ENCODE measurements around the gene C4BPA.

Gene C4BPA

DNA sequence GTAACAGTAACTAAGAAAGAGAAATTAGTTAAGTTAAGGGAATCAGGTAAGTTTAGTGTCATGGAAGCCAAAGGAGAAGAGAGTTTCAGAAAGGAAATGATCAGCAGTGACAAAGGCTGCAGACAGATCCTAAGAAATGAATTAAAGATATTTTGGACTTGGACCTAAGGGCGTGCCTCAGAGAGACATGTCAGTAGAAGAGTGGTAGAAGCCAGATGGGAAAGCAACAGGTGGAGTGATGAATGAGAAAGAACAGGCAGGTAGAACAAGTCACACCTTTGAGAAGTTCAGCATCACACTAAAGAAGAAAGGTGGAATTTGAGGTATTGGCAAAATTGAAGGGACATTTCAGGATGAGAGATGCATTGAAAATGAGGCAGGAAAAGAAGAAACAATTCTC is 1.4 kb upstream of the C4BPA start:
- no peak overlapping the region for H3K27ac ChIP-seq
- DNase-seq (ENCODE audit: low read depth, low spot score): no peak

DNA sequence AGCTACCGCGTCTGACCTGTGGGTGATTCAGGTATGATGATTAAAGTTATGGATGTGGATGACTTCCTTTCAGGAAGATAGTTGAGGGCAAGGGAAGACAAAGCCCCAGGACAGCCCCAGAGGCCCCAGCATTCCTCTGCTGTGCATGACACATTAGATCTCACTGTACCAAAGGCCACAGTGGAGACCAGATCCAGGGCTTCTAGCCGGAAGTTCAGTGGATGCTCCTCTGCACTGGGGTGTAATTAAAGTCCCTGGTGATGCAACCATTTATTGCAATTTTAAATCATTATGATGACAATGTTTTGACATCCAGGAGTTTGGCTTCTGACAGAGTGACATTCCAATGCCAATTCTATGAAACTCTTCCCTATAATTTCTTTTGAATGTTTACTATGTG is 5.0 kb downstream of the C4BPA start:
- H3K27ac ChIP-seq: no peak overlapping the region
- no peak for DNase-seq (ENCODE audit: low read depth, low spot score)

DNA sequence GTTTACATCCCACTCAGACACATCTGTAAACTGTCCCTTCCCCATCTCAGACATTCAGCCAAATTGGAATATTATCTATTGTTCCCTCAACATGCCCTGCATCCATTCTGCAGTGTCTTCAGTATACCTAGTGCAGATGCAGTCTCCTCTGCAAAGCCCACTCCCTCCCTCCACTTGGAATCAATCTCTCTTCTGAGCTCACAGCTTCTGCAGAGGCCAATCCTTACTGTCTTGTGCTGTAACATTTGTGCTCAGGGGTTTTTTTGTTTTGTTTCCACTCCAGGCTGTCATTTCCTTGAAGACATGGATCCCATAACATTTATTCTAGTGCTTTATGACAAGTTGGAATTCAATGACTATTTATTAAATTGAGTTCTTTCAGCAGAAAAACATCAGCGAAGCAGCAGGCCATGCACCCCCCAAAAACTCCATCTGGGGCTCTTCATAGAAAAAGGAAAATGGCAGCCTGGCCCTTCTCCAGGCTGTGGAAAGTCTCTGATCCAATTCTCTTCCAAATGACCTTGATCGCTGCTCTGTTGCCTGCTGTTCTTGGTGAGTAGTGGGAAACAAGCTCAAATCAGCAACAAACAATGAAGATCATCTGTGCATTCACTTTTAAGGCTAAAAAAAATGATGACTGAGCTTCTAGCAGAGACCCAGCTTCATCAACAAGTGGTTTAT is 8.7 kb downstream of the C4BPA start:
- H3K27ac ChIP-seq: no peak overlapping the region
- DNase-seq (ENCODE audit: low read depth, low spot score): no peak

DNA sequence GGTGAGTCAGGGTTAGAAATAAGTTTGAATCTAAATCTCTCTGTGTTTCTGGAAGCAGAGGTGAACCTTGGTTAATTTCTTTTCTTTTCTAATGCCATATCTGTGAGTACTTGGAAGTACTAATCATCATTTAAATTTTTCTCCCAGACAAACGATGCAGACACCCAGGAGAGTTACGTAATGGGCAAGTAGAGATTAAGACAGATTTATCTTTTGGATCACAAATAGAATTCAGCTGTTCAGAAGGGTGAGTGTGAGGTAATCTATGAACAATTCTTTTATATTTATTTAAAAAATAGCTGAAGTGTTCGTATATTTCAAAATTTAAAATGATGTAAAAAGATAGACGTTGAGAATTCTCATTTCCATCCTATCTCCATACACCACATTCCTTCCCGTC is 11.2 kb downstream of the C4BPA start:
- no peak overlapping the region for H3K27ac ChIP-seq
- DNase-seq (ENCODE audit: low read depth, low spot score): no peak

DNA sequence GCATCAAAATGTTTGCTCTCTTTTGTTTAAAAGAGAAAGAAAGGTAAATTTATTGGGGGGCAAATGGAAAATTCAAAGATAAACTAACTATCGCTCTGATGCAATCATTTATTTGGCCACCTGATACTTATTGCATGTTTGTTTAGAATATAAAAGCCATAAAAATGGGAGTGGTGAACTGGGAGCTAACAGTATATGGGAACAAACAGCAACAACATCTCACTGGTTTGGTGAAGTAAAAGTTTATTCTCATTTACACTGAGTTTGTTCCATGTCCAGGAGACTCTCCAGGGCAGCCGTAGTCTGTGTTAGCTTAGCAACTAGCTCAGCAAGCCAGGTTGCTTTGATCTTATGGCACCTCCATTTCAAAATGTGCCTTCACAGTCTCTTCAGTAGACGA is 20.4 kb downstream of the C4BPA start:
- H3K27ac ChIP-seq: no peak overlapping the region
- DNase-seq (ENCODE audit: low read depth, low spot score): no peak

DNA sequence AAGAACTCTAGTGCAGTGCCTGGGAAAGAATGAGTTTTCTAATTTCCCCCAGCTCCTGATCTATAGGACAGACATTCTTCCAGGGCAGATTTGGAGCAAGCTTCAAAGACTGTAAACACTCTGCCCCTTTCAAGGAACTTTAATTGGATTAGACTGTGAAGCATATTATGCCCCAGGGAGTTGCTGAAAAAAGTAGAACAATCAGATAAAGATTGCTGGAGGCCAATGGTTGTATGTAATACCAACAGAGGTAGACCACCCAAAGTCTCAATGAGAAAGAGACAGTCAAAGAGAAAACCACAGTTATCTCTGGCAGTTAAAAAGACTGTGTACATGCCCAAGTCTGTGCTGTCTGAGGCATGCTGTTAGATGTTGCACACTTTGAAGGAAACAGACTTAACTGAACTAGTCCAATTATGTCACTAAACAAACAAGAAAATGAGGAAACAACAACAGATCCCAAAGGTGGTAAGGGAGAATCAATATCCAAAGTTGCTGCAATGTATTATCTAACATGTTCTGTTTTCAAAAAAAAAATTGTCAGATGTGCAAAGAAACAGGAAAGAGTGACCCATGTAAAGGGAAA is 24.4 kb downstream of the C4BPA start:
- H3K27ac ChIP-seq: no peak overlapping the region
- DNase-seq (ENCODE audit: low read depth, low spot score): no peak

DNA sequence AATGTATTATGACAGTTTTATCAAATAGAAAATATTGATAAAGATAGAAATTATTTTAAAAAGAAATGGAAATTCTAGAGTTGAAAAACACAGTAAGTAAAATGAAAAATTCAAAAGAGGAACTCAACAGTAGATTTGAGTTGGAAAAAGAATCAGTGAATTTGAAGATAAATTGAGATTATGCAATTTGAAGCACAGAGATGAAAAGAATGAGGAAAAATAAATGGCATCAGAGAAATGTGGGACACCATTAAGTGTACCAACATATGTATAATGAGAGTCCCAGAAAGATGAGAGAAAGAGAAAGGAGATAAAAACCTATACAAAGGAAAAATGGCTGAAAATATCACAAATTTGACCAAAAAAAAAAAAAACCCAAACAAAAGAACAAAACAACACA is 25.0 kb downstream of the C4BPA start:
- H3K27ac ChIP-seq: no peak overlapping the region
- DNase-seq (ENCODE audit: low read depth, low spot score): no peak

DNA sequence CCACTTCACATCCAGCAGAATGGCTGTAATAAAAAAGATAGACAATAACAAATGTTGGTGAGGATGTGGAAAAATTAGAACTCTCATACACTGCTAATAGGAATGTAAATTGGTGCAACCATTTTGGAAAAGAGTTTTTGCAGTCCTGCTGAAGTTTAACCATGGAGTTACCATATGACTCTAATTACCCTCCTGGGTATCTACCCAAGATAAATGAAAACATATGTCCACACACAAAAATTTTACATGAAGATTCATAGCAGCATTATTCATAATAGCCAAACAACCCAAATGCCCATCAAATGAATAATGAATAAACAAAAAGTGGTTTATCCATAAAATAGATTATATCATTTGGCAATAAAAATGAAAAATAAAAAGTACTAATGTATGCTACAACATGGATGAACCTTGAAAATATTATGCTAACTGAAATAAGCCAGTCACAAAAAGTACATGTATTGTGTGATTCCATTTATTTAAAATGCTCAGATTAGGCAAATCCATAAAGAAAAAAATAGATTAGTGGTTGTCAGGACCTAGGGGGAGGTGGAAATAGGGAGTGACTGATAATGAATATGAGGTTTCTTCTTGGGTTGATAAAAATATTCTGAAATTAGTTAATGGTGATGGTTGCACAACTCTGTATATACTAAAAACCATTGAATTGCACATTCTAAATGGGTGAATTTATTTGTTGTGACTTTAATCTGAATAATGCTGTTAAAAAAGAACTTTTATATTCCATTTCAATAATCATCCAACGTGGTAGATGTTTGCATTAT is 26.4 kb downstream of the C4BPA start:
- H3K27ac ChIP-seq: no peak overlapping the region
- no peak for DNase-seq (ENCODE audit: low read depth, low spot score)

DNA sequence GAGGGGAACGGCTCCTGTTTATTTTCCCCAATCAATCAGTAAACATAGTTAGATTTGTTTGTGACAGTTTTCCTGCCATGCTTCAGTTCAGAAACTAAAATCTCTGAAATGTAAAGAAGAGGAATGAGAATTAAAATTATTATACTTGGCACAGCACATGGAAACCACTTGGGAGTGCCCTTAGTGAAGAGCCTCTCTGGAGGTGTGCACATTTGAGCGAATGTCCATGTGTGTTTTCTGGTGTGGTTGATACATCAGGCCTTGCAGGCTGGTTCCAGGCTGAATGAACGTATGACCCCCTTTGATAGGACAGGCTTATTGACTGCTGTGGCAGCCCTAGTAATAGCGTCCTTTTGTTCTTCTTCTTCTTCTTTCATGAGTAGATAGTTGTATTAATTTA is 27.1 kb downstream of the C4BPA start:
- no peak overlapping the region for H3K27ac ChIP-seq
- no peak for DNase-seq (ENCODE audit: low read depth, low spot score)

DNA sequence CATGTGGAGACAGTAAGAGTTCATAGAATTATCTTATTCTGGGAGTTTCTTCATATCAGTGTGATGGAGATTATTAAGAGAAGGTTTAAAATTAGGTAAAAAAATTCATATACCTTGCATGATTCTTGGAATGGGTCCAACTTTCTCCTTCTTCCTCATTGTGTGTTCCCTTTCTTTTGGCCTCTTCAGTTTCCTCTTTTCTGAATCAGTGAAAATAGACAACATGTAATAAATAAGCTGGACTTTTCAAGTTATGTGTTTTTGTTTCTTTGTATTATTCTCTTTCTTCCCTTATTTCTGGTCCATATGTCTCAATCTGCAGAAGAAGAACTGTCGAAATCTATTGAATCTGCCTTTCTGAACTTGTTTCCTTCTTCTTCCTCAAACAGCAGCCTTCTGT is 30.5 kb downstream of the C4BPA start:
- no peak overlapping the region for H3K27ac ChIP-seq
- DNase-seq (ENCODE audit: low read depth, low spot score): no peak

DNA sequence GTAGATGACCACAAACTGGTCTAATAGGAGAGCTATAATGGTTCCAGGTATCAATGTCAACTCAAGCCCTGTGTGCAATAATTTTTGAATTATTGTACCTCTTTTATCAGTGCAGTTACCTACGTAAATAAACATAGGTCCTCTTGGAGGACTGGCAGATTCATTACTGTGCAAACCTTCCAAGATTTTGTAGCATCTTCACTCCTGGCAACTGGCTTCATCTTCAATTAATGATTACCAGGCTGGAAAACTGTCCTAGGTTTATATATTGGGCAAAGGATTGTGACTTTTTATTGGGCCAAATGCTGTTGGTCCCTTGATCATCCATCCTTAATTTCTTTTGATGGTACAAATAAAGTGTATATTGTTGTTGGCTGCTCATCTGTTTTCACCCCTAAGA is 35.6 kb downstream of the C4BPA start:
- no peak for DNase-seq (ENCODE audit: low read depth, low spot score)
- H3K27ac ChIP-seq: no peak overlapping the region

DNA sequence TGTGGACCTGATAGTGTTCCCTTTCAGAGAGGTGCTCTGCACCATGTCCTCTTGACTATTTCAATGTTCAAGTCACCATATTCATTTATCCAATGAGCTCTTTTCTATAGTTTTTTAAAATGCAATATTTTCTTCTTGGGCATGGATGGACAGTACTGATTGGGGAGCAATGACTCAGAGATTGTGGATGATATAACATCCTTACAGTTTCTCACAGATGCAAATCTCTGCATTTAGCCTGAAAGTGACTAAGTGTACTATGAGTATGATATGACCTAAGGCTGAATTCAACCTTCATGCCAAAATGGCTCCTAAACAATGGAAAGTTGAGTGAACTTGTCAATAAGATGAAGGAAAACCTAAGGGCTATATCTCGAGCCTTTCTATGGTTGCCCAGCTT is 36.5 kb downstream of the C4BPA start:
- peak; percentile 6 for DNase-seq (ENCODE audit: low read depth, low spot score)
- no peak overlapping the region for H3K27ac ChIP-seq

DNA sequence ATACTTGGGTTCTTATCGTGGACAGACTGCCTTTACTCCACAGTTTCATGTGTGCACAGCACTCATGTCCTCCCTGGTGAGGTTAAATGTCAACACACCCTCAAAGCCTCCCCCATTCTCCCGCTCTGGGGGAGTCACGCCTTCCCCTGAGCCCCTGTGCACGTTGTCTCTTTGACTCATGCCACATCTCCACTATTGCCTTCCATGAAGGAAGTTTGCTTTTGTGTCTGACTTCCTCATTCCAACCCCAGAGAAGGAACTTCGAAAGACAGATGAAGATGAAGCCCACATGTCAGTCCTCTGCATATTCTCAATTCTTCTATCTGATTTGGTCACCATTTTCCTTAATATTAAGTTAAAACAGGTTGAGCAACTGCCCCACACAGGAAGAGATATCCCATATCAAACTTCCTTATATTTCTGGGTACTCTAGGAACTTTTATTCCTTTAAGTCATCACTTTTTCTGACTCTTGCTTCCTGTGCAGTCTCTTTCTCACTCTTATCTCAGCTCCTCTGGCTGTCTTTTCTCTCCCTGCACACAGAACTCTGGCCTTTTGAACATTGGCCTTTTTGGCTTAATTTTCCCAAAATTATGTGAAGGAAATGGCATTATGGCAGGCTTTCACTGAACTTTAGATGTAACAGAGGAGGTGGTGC is 41.5 kb downstream of the C4BPA start:
- DNase-seq (ENCODE audit: low read depth, low spot score): no peak
- H3K27ac ChIP-seq: no peak overlapping the region

DNA sequence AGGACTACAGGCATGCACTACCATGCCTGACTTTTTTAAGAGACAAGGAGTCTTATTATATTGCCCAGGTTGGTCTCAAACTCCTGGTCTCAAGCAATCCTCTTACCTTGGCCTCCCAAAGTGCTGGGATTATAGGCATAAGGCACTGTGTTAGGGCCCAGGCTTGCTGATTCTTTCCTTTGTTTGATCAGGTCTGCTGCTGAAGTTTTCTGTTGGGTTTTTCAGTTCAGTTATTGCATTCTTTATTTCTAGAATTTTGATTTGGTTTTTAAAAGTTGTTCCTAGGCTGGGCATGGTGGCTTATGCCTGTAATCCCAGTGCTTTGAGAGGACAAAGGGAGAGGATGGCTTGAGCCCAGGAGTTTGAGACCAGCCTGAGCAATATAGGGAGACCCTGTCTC is 47.9 kb downstream of the C4BPA start:
- no peak overlapping the region for H3K27ac ChIP-seq
- DNase-seq (ENCODE audit: low read depth, low spot score): no peak

DNA sequence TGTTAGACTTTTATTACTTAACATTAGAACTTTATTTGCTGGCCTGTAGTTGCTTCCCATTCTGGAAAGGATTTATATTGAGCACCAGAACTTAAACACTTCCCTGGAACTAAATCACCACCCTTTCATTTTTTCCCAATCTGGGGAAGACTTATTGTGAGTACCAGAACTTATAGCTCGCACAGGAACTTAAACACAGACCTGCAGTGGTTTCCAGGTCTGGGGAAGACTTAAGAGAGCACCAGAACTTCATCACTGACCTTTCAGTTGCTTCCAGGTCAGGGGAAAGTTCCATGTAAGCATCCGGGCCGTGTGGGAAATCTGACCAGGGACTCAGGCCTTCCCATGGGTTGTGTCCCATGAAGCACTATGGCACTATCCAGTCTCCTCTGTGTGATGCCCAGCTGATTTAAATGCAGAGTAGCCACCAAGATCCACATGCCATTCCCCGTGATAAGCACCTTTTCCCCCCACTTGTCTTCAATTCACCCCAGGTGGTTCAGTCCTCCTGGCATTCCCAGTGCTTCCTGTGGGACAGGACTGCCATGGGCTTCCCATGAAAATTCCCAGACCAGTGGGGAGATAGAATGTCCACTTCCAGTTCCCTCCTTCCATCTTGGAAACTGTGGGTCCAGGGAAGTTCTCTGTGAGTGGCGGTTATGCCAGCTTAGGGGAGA is 48.9 kb downstream of the C4BPA start:
- no peak overlapping the region for H3K27ac ChIP-seq
- no peak for DNase-seq (ENCODE audit: low read depth, low spot score)

DNA sequence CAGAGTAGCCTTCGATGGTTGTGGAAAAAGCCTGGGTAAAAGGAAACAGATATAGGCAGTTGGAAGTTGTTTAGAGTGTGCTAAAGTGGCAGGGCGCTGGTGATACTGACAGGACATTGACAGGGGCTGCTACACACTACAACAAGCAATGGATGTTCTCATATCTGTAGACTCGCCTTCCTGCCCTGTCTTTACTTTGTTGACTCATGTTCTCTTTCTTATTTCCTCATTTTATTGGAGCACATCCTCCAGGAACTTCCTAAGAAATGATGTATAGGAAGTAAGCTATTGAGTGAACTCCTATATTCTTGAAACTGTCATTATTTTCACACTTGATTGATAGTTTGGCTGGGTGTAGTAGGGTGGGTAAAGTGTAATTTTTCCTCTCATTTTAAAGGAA is 51.0 kb downstream of the C4BPA start:
- no peak overlapping the region for H3K27ac ChIP-seq
- no peak for DNase-seq (ENCODE audit: low read depth, low spot score)

DNA sequence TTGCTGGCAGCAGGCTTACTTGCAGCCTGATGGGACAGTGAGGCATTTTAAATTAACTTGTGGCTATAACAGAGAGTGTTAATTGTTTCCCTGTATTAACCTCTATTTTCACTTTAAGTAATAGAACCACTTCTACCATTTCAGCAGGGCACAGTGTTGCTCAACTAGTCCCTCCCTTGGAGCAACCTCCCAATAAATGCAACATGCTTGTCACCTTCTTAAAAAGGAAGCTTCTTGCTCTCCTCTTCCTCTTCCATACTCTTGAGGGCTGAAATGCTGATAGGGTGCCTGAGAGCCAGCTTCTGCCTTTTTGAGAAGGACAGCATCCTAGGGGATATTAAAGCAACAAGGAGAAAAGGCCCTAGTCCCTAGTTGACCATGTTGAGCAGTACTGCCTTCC is 52.1 kb downstream of the C4BPA start:
- no peak overlapping the region for H3K27ac ChIP-seq
- no peak for DNase-seq (ENCODE audit: low read depth, low spot score)

DNA sequence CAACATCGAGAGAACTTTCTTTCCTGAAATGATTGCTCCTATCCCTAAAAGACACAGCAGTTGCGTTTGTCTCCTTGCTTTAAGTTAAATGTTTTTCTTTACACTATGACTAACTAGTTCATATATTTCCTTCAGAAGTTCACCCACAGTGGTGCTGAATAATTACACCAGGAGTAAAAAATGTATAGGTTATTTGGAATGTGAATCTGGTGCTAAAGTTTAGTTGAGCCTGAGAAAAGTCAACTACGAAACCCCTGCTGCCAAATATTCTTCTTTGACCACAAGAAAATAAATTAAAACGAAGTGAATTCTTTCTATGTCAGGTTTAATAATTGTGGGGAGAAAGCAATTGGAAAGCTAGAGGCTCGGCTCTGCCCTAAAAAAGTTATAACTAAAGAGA is 52.8 kb downstream of the C4BPA start:
- H3K27ac ChIP-seq: no peak overlapping the region
- no peak for DNase-seq (ENCODE audit: low read depth, low spot score)

DNA sequence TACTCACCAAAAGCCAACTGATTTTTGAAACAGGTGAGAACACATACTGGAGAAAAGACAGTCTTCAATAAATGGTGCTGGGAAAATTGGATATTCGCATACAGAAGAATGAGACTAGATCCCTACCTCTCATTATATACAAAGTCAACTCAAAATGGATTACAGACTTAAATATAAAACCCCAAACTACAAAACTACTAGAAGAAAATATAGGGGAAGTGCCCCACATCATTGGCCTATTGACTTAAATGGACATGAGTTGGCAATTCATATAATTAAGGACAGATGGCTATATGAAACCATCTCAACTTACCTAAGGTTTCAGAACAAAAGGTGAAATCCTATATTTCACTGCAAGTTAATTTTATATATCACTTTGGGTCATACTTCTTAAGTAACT is 60.1 kb downstream of the C4BPA start:
- H3K27ac ChIP-seq: no peak overlapping the region

DNA sequence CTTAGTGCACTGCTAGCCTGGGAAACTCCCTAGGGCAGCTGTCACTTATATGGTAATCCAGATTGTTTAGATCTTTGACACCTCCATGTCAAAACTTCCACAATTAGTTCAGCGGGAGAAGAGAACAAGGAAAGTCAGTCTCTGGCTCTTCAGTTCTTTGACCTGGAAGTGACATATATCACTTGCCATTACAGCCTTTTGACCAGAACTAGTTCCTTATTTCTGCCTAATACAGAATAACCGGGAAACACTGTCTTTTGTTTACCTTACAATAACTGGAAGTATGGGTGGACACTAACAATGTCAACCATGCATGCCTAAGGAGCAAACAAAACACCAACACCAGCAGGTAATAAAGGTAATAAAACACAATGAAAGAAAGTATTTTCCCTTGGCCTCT is 68.3 kb downstream of the C4BPA start:
- H3K27ac ChIP-seq: no peak overlapping the region

More for the DNA sequence above, 60.1 kb downstream of the C4BPA start:
- DNase-seq (ENCODE audit: low read depth, low spot score): no peak

DNA sequence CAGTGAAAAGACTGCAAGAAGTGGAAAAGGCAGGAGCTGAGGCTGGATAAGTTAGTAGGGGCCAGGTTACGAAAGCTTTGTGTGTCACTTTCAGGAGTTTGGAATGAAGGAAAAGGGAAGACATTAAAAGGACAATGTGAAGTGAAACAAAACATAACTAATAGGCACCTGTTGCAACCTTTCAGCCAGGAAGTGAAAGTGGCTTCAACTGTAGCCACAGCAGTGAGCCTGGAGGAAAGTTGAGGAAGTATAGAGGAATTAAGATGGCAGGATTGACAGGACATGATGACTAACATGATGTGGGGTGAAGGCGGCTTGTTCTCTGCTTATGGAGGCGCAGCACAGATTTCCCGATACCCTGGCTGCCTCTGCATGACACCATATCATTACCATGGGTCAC is 68.9 kb downstream of the C4BPA start:
- DNase-seq (ENCODE audit: low read depth, low spot score): no peak
- H3K27ac ChIP-seq: no peak overlapping the region

More for the DNA sequence above, 68.3 kb downstream of the C4BPA start:
- DNase-seq (ENCODE audit: low read depth, low spot score): no peak

Measured in epithelial cell of prostate (primary cell).